HG02973 (cell line): ENCODE results near the gene CLCN4.

Source experiments
- ATAC-seq: cut with Tn5 transposase; IDR thresholded peaks from one replicate; pipeline ENCODE4 v1.9.1; 2021; ENCODE audit warnings: moderate library complexity; ENCODE audit not compliant: unreplicated experiment

Gene CLCN4

GRCh38 chrX:10166248-10166716, 9.5 kb downstream of the CLCN4 start:
- no peak for ATAC-seq

- ATAC-seq = no peak
These were observed 10.0 kb downstream of the CLCN4 start for GRCh38 chrX:10166731-10167151.

- ATAC-seq = no peak
These were observed 10.8 kb downstream of the CLCN4 start for GRCh38 chrX:10167573-10167972.

GRCh38 chrX:10168226-10168625, 11.5 kb downstream of the CLCN4 start:
- no peak for ATAC-seq

GRCh38 chrX:10169175-10169574, 12.4 kb downstream of the CLCN4 start:
- no peak for ATAC-seq

GRCh38 chrX:10171249-10171648, 14.5 kb downstream of the CLCN4 start:
- ATAC-seq = no peak

- no peak for ATAC-seq
These were observed 16.1 kb downstream of the CLCN4 start for GRCh38 chrX:10172877-10173276.

- no peak for ATAC-seq
These were observed 16.6 kb downstream of the CLCN4 start for GRCh38 chrX:10173331-10173900.

- ATAC-seq = no peak
These were observed 17.3 kb downstream of the CLCN4 start for GRCh38 chrX:10174051-10174450.

- ATAC-seq = no peak
These were observed 18.0 kb downstream of the CLCN4 start for GRCh38 chrX:10174810-10175209.

- ATAC-seq = no peak
These were observed 18.6 kb downstream of the CLCN4 start for GRCh38 chrX:10175319-10175871.

GRCh38 chrX:10176121-10177003, 19.6 kb downstream of the CLCN4 start:
- ATAC-seq = no peak

GRCh38 chrX:10177004-10177396, 20.2 kb downstream of the CLCN4 start:
- no peak for ATAC-seq

- no peak for ATAC-seq
These were observed 20.8 kb downstream of the CLCN4 start for GRCh38 chrX:10177601-10178000.

- no peak for ATAC-seq
These were observed 22.2 kb downstream of the CLCN4 start for GRCh38 chrX:10178866-10179463.

GRCh38 chrX:10183760-10184159, 27.0 kb downstream of the CLCN4 start:
- no peak for ATAC-seq

- ATAC-seq = no peak
These were observed 27.6 kb downstream of the CLCN4 start for GRCh38 chrX:10184411-10184810.

GRCh38 chrX:10186355-10186754, 29.6 kb downstream of the CLCN4 start:
- ATAC-seq = no peak

GRCh38 chrX:10187421-10187820, 30.6 kb downstream of the CLCN4 start:
- no peak for ATAC-seq

- peak; percentile 67 for ATAC-seq
These were observed 32.8 kb downstream of the CLCN4 start for GRCh38 chrX:10189317-10190268.
